A549 (cell line): ENCODE data around the gene TMEM255B. TPM values are rescaled to one million over a fixed set of nuclear protein-coding genes. Genes with fewer than 3 reads are reported as not detected.

Experiments used
- ATAC-seq, 2 experiments: fragments of 200-7000 bp in 1 of 2; fragments of >200 bp in 1 of 2; cut with Nextera tagmentation in 1 of 2; cut with Tn5 transposase in 1 of 2; 3 replicates each; pipeline versions ENCODE4 v1.8.0 to v1.9.1; 2018 to 2020; ENCODE audit warnings: mild to moderate bottlenecking in 1 of 2, moderate library complexity in 1 of 2
- CTCF ChIA-PET: fragments of 300-600 bp; sonication (Branson Sonifier 250); formaldehyde crosslinking; extraction: SDS; loops from one replicate; lab custom pipeline; 2021; ENCODE audit warnings: antibody characterized with exemption, inconsistent platforms; lab: Yijun Ruan, JAX
- POLR2A ChIA-PET: fragments of 350-600 bp; formaldehyde crosslinking; extraction: SDS; loops from one replicate; lab custom pipeline; 2021; ENCODE audit warnings: antibody characterized with exemption, inconsistent platforms; lab: Yijun Ruan, JAX
- DNase-seq, 2 experiments: peaks; one replicate each; pipeline versions ENCODE4 v3.0.0 to v3.0.0-alpha.2; 2011 to 2016; ENCODE audit warnings: low read depth in 1 of 2, low spot score in 1 of 2
- FAIRE-seq: peaks from 2 replicates; lab custom pipeline; 2011; peaks lifted over from hg19 to GRCh38; lab: Jason Lieb, UNC
- H3K27ac ChIP-seq, 2 experiments: fragments of >200 bp; sonication (Bioruptor Twin); formaldehyde crosslinking; 3 replicates each; pipeline ENCODE4 v1.5.1; 2016 to 2017
- H3K4me1 ChIP-seq: fragments of >200 bp; sonication (Bioruptor Twin); formaldehyde crosslinking; 3 replicates; pipeline ENCODE4 v1.6.1; 2016
- H3K4me2 ChIP-seq: fragments of >200 bp; sonication (Bioruptor Twin); formaldehyde crosslinking; 3 replicates; pipeline ENCODE4 v1.6.1; 2016
- H3K4me3 ChIP-seq: fragments of >200 bp; sonication (Bioruptor Twin); formaldehyde crosslinking; 3 replicates; pipeline ENCODE4 v1.5.1; 2016
- H3K9me3 ChIP-seq: fragments of >200 bp; sonication (Bioruptor Twin); formaldehyde crosslinking; 3 replicates; pipeline ENCODE4 v1.6.1; 2016
- BCL3 ChIP-seq: fragments of >200 bp; sonication (Bioruptor Twin); formaldehyde crosslinking; IDR thresholded peaks from 3 replicates; pipeline ENCODE4 v1.6.1; 2016
- BHLHE40 ChIP-seq: IDR thresholded peaks from 2 replicates; pipeline ENCODE4 v1.6.1; 2012; ENCODE audit warnings: low read depth, low read length, inconsistent platforms
- CHD4 ChIP-seq: fragments of 200-600 bp; sonication (generic); IDR thresholded peaks from 2 replicates; pipeline ENCODE4 v1.6.1; 2016; ENCODE audit warnings: antibody characterized with exemption, mild to moderate bottlenecking, borderline replicate concordance
- EHMT2 ChIP-seq: fragments of 200-600 bp; sonication (generic); IDR thresholded peaks from 2 replicates; pipeline ENCODE4 v1.6.1; 2016; ENCODE audit warnings: antibody characterized with exemption, low read depth, mild to moderate bottlenecking, moderate library complexity
- EP300 ChIP-seq, 2 experiments: fragments of >200 bp; sonication (Bioruptor Twin); formaldehyde crosslinking; IDR thresholded peaks; 2 replicates in 1 of 2; 3 replicates in 1 of 2; pipeline ENCODE4 v1.6.1; 2016 to 2017
- FOSL2 ChIP-seq, 2 experiments: fragments of 450-650 bp in 1 of 2; fragments of >200 bp in 1 of 2; sonication (Bioruptor Twin) in 1 of 2; formaldehyde crosslinking; IDR thresholded peaks; 2 replicates each; pipeline versions ENCODE4 v1.5.0 to v1.6.1; 2016 to 2020; ENCODE audit warnings: mild to moderate bottlenecking in 1 of 2, moderate library complexity in 1 of 2
- GATA3 ChIP-seq: IDR thresholded peaks from 2 replicates; pipeline ENCODE4 v1.6.1; 2012; ENCODE audit warnings: borderline replicate concordance
- HDAC2 ChIP-seq: fragments of 200-600 bp; sonication (generic); IDR thresholded peaks from 2 replicates; pipeline ENCODE4 v1.6.1; 2016
- HES2 ChIP-seq: fragments of >200 bp; sonication (Bioruptor Twin); formaldehyde crosslinking; IDR thresholded peaks from 2 replicates; pipeline ENCODE4 v1.6.1; 2016
- HOXA7 ChIP-seq: fragments of 250-450 bp; sonication (Bioruptor Pico); IDR thresholded peaks from 2 replicates; pipeline ENCODE4 v1.5.0; 2020; ENCODE audit warnings: mild to moderate bottlenecking, moderate library complexity
- HOXB13 ChIP-seq: fragments of 250-450 bp; sonication (Bioruptor Pico); IDR thresholded peaks from 2 replicates; pipeline ENCODE4 v1.5.0; 2020; ENCODE audit warnings: low read depth, mild to moderate bottlenecking, moderate library complexity
- HOXB5 ChIP-seq: fragments of 250-450 bp; sonication (Bioruptor Pico); IDR thresholded peaks from 2 replicates; pipeline ENCODE4 v1.5.0; 2020; ENCODE audit warnings: mild to moderate bottlenecking, moderate library complexity
- JUN ChIP-seq, 2 experiments: fragments of >200 bp; sonication (Bioruptor Twin); formaldehyde crosslinking; IDR thresholded peaks; 2 replicates in 1 of 2; 3 replicates in 1 of 2; pipeline ENCODE4 v1.6.1; 2016 to 2017
- JUNB ChIP-seq: fragments of >200 bp; sonication (Bioruptor Twin); formaldehyde crosslinking; IDR thresholded peaks from 2 replicates; pipeline ENCODE4 v1.6.1; 2016
- KDM1A ChIP-seq: fragments of 200-600 bp; sonication (generic); IDR thresholded peaks from 2 replicates; pipeline ENCODE4 v1.6.1; 2016; ENCODE audit warnings: low read depth, mild to moderate bottlenecking
- MAX ChIP-seq: IDR thresholded peaks from 2 replicates; pipeline ENCODE4 v1.6.1; 2012
- NFE2L2 ChIP-seq: fragments of 150-350 bp; conservative IDR thresholded peaks from 2 replicates; pipeline ENCODE4 v1.6.1; 2014; ENCODE audit warnings: low read length
- NPAS2 ChIP-seq: fragments of 250-450 bp; sonication (Bioruptor Pico); IDR thresholded peaks from 2 replicates; pipeline ENCODE4 v1.8.0; 2022; ENCODE audit warnings: mild to moderate bottlenecking, moderate library complexity, borderline replicate concordance
- NR3C1 ChIP-seq: fragments of >200 bp; sonication (Bioruptor Twin); formaldehyde crosslinking; IDR thresholded peaks from 3 replicates; pipeline ENCODE4 v1.6.1; 2017
- POLR2A ChIP-seq: IDR thresholded peaks from 2 replicates; pipeline ENCODE4 v1.6.1; 2012; ENCODE audit warnings: mild to moderate bottlenecking, low read length
- POLR2AphosphoS2 ChIP-seq: conservative IDR thresholded peaks from 2 replicates; pipeline ENCODE4 v1.6.1; 2012; ENCODE audit warnings: low read length, improper control_type of control experiment, inconsistent platforms
- RAD21 ChIP-seq, 2 experiments: fragments of >200 bp in 1 of 2; sonication (Bioruptor Twin) in 1 of 2; formaldehyde crosslinking in 1 of 2; IDR thresholded peaks in 1 of 2; conservative IDR thresholded peaks in 1 of 2; 2 replicates in 1 of 2; 3 replicates in 1 of 2; pipeline ENCODE4 v1.6.1; 2012 to 2018; ENCODE audit warnings: inconsistent platforms in 1 of 2
- RNF2 ChIP-seq: fragments of 200-600 bp; sonication (generic); IDR thresholded peaks from 2 replicates; pipeline ENCODE4 v1.6.1; 2016; ENCODE audit warnings: low read depth, mild to moderate bottlenecking, antibody characterized with exemption, moderate library complexity, borderline replicate concordance
- SMC3 ChIP-seq: fragments of >200 bp; sonication (Bioruptor Twin); formaldehyde crosslinking; IDR thresholded peaks from 3 replicates; pipeline ENCODE4 v1.6.1; 2018; ENCODE audit warnings: inconsistent platforms
- TFCP2L1 ChIP-seq: fragments of 250-450 bp; sonication (Bioruptor Pico); IDR thresholded peaks from 2 replicates; pipeline ENCODE4 v1.5.0; 2021; ENCODE audit warnings: mild to moderate bottlenecking
- USF2 ChIP-seq: fragments of 450-650 bp; IDR thresholded peaks from 2 replicates; pipeline ENCODE4 v1.6.1; 2014; ENCODE audit warnings: antibody characterized with exemption
- ZNF302 ChIP-seq: fragments of 250-450 bp; sonication (Bioruptor Pico); IDR thresholded peaks from 2 replicates; pipeline ENCODE4 v1.9.0; 2021; ENCODE audit warnings: inconsistent platforms, mild to moderate bottlenecking, moderate library complexity
- ZSCAN20 ChIP-seq: fragments of 250-450 bp; sonication (Bioruptor Pico); IDR thresholded peaks from 2 replicates; pipeline ENCODE4 v1.8.0; 2022; ENCODE audit warnings: mild to moderate bottlenecking, moderate library complexity
- WGBS: methylation state at CpG from one replicate; pipeline ENCODE4 v1.1.6; 2017; ENCODE audit errors: missing lambda C conversion rate; 5-methylcytosine and 5-hydroxymethylcytosine counted together
- polyA plus RNA-seq, 4 experiments: library from polyadenylated mRNA; depleted of rRNA in 3 of 4; stranded (reverse); fragments of >200 nt; fragmentation: RNase III in 1 of 4; extraction: RNeasy Plus Mini Kit Qiagen cat#74134 plus additional on column Dnase treatment in 1 of 4; gene quantifications; 2 replicates in 3 of 4; 3 replicates in 1 of 4; pipeline ENCODE4 v1.2.3, GENCODE V29; 2011 to 2017
- TF ChIP-seq, protein P1 (sequence below): fragments of >200 bp; sonication (Bioruptor Twin); formaldehyde crosslinking; IDR thresholded peaks from 3 replicates; pipeline ENCODE4 v1.5.1; 2016
- TF ChIP-seq, protein P2 (sequence below): IDR thresholded peaks from 2 replicates; pipeline ENCODE4 v1.6.1; 2012; ENCODE audit warnings: low read depth, borderline replicate concordance

TMEM255B gene
- polyA plus RNA-seq, 2 of the 4 experiments (the other 2 are of a cell fraction): 0.54 to 1.1 TPM

DNA sequence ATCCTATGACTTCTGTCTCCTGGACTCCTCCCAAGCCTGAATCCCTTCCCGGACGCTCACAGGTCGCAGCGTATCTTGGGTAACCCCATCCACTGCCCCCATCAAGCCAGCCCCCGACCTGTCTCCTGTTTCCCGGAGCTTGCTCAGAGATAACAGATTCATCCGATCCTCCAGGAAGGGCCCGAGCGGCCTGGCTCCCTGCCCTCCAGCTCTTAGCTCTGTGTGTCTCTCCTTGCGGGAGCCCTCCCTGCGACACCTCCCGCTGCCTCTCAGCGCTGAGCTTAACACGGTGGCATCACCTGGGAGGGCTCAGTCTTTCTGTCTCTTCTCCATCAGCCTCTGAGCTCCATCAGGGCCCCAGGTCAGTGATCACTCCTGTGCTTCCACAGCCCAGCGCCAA lies 4.3 kb upstream of the TMEM255B start:
- no peak overlapping the region for H3K27ac ChIP-seq
- no peak overlapping the region for H3K4me2 ChIP-seq
- no peak for FAIRE-seq
- ChIA-PET CTCF (no interaction called here), POLR2A (no interaction called here)
- no peaks in the 10 kb centered on the region for H3K9me3 ChIP-seq
- no peak overlapping the region for H3K4me3 ChIP-seq
- 80% methylated on average over 15 of the region's 15 CpGs for WGBS
- no peak for DNase-seq
- TF ChIP-seq HOXA7 (CRISPR knock-in tag) (no peak), NFE2L2 (no peak), POLR2AphosphoS2 (no peak), JUNB (no peak), SMC3 (no peak), NPAS2 (no peak), USF2 (no peak), RNF2 (no peak), ZNF302 (CRISPR knock-in tag) (no peak), BHLHE40 (no peak), HOXB5 (CRISPR knock-in tag) (no peak), EP300 (IDR thresholded peaks at IDR 0.05) (no peak), HDAC2 (no peak), RAD21 (conservative IDR thresholded peaks at IDR 0.05 in 1 of 2, IDR thresholded peaks at IDR 0.05 in 1 of 2) (no peak), KDM1A (no peak), BCL3 (no peak), ZSCAN20 (CRISPR knock-in tag) (no peak)
- TF ChIP-seq, protein P1, sequence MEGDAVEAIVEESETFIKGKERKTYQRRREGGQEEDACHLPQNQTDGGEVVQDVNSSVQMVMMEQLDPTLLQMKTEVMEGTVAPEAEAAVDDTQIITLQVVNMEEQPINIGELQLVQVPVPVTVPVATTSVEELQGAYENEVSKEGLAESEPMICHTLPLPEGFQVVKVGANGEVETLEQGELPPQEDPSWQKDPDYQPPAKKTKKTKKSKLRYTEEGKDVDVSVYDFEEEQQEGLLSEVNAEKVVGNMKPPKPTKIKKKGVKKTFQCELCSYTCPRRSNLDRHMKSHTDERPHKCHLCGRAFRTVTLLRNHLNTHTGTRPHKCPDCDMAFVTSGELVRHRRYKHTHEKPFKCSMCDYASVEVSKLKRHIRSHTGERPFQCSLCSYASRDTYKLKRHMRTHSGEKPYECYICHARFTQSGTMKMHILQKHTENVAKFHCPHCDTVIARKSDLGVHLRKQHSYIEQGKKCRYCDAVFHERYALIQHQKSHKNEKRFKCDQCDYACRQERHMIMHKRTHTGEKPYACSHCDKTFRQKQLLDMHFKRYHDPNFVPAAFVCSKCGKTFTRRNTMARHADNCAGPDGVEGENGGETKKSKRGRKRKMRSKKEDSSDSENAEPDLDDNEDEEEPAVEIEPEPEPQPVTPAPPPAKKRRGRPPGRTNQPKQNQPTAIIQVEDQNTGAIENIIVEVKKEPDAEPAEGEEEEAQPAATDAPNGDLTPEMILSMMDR: no peak
- TF ChIP-seq, protein P2, sequence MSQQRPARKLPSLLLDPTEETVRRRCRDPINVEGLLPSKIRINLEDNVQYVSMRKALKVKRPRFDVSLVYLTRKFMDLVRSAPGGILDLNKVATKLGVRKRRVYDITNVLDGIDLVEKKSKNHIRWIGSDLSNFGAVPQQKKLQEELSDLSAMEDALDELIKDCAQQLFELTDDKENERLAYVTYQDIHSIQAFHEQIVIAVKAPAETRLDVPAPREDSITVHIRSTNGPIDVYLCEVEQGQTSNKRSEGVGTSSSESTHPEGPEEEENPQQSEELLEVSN: no peak
- no peak for ATAC-seq
- H3K4me1 ChIP-seq: peaks cover 8% of the 10 kb centered on the region; the same call in 1 of the 3 replicates

- Histone ChIP-seq H3K4me3 (no peak overlapping the region), H3K4me2 (no peak overlapping the region), H3K4me1 (peaks cover 8% of the 10 kb centered on the region; the same call in 1 of the 3 replicates), H3K9me3 (no peaks in the 10 kb centered on the region), H3K27ac (peak overlapping the region; percentile 59 to 63; a peak in 4 of 6 replicates)
- FAIRE-seq (no peak), DNase-seq (no peak), ATAC-seq (no peak)
- POLR2A ChIA-PET: no interaction called here
- 69% methylated on average over 20 of the region's 20 CpGs for WGBS
- CTCF ChIA-PET: interaction anchor here (0.6 to 1.5 kb wide), 4 partner anchors 15 to 466 kb away, joined by 3 to 6 read pairs (median 3); no protein-coding TSS in a partner anchor
- no peak for TF ChIP-seq HOXB13 (CRISPR knock-in tag)
- no peak for TF ChIP-seq FOSL2 (IDR thresholded peaks at IDR 0.05)
- no peak for TF ChIP-seq FOSL2 (CRISPR knock-in tag; IDR thresholded peaks at IDR 0.05)
- no peak for TF ChIP-seq JUN (IDR thresholded peaks at IDR 0.05)
- TF ChIP-seq, protein P1: no peak
- TF ChIP-seq USF2: no peak
- TF ChIP-seq HES2: no peak
- TF ChIP-seq CHD4: no peak
- no peak for TF ChIP-seq POLR2A
- no peak for TF ChIP-seq POLR2AphosphoS2
- TF ChIP-seq NR3C1: no peak
- TF ChIP-seq EHMT2: no peak
- no peak for TF ChIP-seq TFCP2L1 (CRISPR knock-in tag)
- no peak for TF ChIP-seq GATA3
- TF ChIP-seq MAX: no peak
These were observed 2.5 kb upstream of the TMEM255B start for GRCh38 chr13:113756441-113757097.
